OCI-LY1 (cell line): ENCODE measurements around the gene NRTN.

Source experiments
- CTCF ChIP-seq: fragments of 200-600 bp; sonication (generic), shearing (Covaris generic); IDR thresholded peaks from 2 replicates; pipeline ENCODE4 v1.5.1; 2017; ENCODE audit warnings: mild to moderate bottlenecking, antibody characterized with exemption, low read length, moderate library complexity, mixed read lengths
- EZH2 ChIP-seq: fragments of 200-600 bp; sonication (generic), shearing (Covaris generic); IDR thresholded peaks from 2 replicates; pipeline ENCODE4 v1.8.0; 2017; ENCODE audit warnings: borderline replicate concordance, mixed run types, mild to moderate bottlenecking, antibody characterized with exemption, low read length, moderate library complexity, mixed read lengths

GRCh38 chr19:5772416-5772815, 32.5 kb upstream of the NRTN start:
- TF ChIP-seq CTCF (no peak), EZH2 (no peak)
